Measurements from ENCODE around the gene CCDC148.
"Not testable (repeated sequence)": the region's sequence is repeated elsewhere in the genome, so short reads cannot be mapped to it uniquely, and the experiment has no call there.

Gene CCDC148

DNA sequence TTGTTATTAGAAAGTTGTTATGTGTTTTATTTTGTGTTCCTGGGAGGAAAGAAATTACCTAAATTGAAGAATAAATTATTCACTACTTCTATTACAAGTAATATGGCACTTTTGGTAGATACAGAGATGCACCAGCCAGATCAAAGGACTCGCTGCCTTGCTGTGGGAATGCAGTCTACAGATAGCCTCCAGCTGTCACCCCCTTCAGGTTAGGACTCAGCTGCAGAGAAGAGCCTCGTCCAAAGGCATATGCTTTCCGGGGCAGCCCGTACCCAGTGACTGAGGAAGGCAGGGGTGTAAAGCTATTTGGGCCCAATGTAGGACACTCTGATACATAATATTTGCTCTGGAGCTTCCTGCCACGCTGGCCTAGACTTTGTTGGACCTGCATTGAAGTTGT is 90.2 kb downstream of the CCDC148 start:
- DNase-seq (ENCODE audit: low read depth in 1 of 2, low spot score in 1 of 2): no peak

DNA sequence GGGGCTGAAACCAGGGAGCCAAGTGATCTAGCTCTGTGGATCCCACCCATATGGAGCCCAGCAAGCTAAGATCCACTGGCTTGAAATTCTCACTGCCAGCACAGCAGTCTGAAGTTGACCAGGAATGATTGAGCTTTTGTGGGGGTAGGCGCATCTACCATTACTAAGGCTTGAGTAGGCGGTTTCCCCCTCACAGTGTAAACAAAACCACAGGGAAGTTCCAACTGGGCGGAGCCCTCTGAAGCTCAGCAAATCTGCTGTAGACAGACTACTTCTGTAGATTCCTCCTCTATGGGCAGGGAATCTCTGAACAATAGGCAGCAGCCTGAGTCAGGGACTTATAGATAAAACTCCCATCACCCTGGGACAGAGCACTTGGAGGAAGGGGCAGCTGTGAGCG is 96.7 kb downstream of the CCDC148 start:
- DNase-seq (ENCODE audit: low read depth in 1 of 2, low spot score in 1 of 2): no peak

DNA sequence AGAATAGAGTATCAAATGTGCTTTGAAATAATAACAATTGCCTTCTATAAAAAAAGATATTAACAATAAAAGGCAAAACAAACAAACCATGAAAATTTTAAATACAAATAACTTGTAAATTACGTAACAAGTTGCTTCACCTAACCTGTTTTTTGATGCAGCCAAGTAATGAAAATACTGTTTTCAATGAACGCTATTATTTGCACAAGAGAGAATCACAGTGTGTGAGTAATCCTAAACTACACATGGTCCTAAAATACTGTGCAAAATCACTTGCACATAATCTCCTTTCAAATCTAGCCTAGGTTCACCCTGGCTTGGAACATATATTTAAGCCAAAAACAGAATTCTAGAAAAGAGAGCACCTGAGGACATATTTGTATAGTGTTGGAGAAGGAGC is 98.9 kb downstream of the CCDC148 start:
- DNase-seq (ENCODE audit: low read depth in 1 of 2, low spot score in 1 of 2): no peak

DNA sequence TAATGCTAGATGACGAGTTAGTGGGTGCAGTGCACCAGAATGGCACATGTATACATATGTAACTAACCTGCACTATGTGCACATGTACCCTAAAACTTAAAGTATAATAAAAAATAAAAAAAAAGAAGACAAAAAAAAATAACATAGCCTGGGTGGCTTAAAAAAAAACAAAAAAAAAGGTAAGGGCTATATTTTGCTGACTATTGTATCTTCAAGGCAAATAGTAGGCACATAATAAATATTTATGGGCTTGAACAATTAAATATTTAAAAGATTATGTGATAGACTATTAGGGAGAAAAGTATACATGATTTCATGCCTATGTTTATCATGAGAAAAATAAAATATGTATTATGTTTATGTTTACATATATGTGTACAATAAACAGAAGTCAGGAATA is 99.4 kb downstream of the CCDC148 start:
- no peak for DNase-seq (ENCODE audit: low read depth in 1 of 2, low spot score in 1 of 2)

DNA sequence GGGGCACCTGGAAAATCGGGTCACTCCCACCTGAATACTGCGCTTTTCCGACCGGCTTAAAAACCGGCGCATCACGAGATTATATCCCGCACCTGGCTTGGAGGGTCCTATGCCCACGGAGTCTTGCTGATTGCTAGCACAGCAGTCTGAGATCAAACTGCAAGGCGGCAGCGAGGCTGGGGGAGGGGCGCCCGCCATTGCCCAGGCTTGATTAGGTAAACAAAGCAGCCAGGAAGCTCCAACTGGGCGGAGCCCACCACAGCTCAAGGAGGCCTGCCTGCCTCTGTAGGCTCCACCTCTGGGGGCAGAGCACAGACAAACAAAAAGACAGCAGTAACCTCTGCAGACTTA is 105.1 kb downstream of the CCDC148 start:
- DNase-seq (ENCODE audit: low read depth in 1 of 2, low spot score in 1 of 2): not testable (repeated sequence)

DNA sequence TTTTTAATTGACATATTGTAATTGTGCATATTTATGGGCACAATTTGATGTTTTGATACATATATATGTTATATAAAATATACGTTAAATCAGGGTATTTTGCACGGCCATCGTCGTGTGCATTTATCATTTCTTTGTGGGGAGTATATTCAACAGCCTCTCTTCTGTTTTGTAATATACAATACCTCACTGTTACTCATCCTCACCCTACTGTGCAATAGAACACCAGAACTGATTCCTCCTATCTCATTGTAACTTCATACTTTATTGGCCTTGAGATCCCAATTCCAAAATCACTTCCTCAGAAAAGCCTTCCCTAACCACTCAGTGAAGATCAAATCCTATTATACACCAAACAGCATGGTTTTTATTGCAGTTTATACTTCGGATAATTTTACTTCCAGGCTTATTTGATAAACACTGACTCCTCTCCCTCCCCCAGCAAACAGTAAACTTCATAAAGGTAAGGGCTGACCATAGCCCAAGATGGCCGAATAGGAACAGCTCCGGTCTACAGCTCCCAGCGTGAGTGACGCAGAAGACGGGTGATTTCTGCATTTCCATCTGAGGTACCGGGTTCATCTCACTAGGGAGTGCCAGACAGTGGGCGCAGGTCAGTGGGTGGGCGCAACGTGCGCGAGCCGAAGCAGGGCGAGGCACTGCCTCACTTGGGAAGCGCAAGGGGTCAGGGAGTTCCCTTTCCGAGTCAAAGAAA is 105.6 kb downstream of the CCDC148 start:
- DNase-seq (ENCODE audit: low read depth in 1 of 2, low spot score in 1 of 2): not testable (repeated sequence)

DNA sequence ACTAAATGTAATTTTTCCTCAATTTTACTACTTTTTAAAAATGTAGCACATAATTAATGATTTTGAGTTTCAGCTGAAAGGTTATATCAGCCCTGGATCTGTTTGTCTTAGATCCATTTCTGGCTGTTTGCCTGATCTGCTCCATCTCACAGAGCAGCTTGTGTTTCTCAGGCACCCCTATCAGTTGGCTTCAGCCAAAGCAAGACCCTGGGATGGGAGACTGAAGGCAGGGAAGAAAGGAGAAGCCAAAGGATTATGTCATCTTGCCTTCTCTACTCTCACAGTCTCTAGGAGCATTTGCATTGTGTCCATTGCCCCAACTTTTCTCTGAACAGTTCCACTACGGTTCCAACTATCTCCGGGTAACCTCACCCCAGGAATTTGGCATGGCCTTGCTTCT is 110.5 kb downstream of the CCDC148 start:
- no peak for DNase-seq (ENCODE audit: low read depth in 1 of 2, low spot score in 1 of 2)

DNA sequence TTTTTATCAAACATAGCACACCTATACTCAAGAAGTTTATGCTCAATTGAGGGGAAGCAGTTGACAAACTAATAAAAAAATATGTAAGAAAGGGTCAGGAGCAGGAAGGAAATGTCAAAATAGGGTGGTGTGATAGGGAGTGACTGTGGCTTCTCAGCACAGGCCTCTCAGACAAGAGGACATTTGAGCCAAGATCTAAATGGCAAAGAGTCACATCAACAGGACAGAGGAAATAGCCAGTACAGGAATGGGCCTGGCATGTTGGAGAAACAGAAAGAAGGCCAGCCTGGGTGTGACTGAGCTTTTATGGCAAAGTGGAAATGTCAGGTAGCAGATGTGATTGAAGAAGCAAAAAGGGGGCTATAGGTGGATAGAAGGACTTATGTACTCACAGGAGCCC is 117.0 kb downstream of the CCDC148 start:
- DNase-seq (ENCODE audit: low read depth in 1 of 2, low spot score in 1 of 2): no peak

DNA sequence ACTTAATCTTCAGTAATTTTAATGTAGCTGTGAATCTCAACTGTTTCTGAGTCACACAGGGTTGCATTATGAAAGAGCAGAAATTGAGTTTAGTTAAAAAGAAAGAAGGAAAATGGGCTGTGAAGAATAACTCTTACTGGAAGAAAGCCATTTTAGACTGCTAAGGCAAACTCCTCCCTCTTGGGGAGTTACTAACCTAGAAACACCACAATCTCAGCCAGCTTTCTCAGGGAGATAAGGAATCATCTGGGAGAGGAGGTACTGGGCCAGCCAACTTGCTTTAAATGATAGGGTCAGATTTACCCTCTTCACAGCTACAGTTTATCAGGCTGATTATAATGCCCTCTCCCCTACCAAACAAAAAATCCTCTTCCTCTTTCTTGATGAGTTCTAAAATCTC is 119.5 kb downstream of the CCDC148 start:
- DNase-seq (ENCODE audit: low read depth in 1 of 2, low spot score in 1 of 2): no peak

DNA sequence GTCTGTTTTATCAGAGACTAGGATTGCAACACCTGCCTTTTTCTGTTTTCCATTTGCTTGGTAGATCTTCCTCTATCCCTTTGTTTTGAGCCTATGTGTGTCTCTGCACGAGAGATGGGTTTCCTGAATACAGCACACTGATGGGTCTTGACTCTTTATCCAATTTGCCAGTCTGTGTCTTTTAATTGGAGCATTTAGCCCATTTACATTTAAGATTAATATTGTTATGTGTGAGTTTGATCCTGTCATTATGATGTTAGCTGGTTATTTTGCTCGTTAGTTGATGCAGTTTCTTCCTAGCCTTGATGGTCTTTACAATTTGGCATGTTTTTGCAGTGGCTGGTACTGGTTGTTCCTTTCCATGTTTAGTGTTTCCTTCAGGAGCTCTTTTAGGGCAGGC is 124.8 kb downstream of the CCDC148 start:
- DNase-seq (ENCODE audit: low read depth in 1 of 2, low spot score in 1 of 2): not testable (repeated sequence)

DNA sequence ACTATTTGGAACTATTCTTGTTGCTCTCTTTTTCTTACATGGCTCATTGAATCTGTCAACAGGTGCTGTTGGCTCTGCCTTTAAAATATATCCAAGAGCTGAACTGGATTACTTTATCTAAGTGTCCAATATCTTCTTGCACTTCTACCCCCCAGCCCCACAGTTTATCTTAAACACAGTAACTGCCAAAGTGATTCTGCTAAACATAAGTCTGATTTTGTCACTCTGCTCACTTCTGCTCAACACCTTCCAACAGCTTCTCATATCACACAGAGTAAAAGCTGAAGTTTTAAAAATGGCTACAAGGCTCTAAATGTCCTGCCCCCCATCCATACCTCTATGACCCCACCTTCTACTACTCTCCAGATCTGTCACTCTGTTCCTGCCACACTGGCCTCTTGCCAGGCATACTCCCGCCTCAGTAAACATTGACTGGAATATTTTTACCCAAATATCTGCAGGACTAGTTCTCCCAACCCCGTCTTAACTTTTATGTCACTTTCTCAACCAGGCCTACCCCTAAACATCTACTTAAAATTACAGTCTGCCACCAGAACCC is 130.7 kb downstream of the CCDC148 start:
- no peak for DNase-seq (ENCODE audit: low read depth in 1 of 2, low spot score in 1 of 2)

DNA sequence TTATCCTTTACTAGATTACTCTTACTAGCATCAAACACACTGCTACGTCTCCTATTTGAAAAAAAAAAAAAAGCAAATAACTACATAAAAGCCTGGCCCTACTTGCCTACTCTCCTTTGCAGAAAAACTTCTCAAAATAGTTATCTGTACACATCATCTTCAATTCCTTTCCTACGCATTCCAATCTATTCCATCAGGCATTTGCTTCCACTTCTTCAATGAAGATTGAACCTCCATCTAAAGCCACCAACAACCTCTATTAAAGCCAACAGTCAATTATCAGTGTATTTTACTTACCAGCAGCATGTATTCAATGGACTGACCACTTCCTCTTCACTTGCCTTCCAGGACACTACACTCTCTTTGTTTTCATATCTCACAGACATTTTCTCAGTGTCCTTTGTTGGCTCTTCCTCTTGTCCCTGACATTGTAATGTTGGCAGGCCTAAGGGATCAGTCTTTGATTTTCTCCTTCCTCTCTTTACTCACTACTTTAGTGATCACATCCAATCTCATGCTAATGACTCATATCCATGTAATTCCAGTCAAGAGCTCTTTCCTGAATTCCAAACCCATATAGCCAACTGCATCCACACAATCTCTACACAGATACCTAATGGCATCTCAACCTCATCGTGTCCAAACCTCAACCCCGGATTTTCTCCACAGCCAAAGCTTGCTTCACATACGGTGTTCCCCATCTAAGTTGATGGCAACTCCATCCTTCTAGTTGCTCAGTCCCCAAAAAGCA is 131.3 kb downstream of the CCDC148 start:
- no peak for DNase-seq (ENCODE audit: low read depth in 1 of 2, low spot score in 1 of 2)

DNA sequence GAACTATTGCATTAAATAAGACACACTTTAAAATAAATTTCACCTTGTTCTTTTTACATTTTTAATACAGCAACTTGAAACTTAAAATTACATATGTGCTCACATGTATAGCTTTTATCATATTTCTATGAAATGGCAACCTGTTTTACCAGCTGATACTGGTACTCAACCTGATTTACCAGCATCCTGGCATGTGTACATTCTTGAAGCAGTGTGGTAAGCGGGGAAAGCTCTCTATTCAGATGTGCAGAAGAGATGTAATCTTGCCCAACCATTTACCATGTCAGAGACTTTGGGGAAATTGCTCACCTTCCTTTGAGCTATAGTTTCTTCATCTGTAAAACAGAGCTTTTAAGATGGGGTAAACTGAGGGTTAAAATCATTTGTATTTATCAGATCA is 133.2 kb downstream of the CCDC148 start:
- no peak for DNase-seq (ENCODE audit: low read depth in 1 of 2, low spot score in 1 of 2)

DNA sequence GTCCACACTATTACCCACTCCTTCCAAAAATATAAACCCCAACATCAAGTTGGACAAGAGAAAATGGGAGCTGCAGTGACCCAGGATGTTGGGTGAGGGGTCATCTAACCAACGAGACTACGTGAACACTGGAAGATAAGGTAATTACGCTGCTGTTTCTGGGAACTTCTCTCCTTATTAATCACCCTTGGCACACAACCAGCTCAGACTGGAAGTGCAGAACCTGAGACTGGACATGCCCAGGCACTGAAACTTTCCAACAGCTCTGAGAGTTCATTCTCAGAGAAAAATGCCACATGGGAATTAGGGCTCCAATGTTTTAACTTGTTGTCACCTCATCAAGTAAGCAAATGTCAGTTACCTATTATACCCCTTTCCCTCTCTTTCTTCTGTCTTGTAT is 135.3 kb downstream of the CCDC148 start:
- no peak for DNase-seq (ENCODE audit: low read depth in 1 of 2, low spot score in 1 of 2)

DNA sequence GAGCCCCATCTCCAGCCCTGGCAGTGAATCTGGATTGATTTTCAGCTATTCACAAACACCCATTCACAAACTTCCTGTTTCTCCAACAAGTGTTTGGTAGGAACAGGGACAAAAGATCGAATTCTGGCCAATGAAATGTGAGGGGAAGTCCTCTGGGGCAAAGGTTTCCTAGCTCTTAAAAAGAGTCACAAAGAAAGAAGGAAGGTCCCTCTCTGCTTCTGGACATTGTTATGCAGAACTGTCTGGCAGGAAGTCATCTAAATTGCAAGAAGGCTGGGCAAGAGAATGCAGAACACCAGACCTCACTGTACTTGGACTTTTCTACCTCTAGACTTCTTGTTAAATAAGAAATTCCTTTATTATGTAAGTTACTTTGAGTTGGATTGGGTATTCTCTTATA is 137.3 kb downstream of the CCDC148 start:
- DNase-seq (ENCODE audit: low read depth in 1 of 2, low spot score in 1 of 2): no peak

DNA sequence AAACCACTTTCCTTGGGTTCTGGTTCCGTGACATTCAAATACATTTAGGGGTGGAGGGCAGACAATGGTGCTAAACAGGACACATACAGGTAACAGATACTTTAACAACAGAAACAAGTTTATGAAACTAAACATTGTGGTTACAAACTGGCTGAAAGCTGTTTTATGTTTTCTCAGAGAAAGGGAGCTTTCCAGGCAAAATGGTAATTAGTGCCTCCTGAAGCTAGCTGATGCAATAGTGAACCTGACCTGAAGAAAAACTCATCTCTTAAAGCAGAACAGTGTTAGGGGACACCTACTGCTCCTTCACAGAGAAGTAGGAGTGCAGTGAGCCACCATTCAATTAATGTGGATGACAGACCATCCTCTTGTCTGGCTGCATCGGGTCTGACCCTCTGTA is 138.9 kb downstream of the CCDC148 start:
- no peak for DNase-seq (ENCODE audit: low read depth in 1 of 2, low spot score in 1 of 2)

DNA sequence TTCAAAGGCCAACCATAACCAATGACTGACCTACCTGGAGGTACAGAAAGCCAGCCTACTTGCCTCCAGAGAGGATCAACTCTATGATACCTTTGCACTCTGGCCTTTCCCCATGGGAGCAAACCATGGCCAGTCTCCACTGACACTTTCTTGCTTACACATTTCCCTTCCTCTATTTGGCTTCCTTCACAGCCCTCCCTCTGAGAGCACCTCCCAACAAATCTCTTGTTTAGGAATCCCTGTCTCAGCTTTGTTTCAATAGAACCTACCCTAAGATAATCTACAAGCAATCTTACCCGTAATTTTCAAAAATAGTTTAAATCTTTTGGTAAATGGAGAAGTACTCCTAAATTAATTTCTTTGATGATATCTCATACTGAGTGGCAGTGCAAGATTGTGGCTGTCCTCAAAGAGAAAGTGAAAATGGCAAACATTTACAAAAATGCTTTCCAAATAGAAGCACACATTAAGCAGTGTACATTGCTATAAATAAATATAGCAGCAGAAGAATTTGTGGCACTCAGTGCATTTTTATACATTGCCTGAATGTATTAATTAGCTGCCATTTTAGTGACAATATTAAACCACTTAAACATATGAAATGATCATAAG is 140.6 kb downstream of the CCDC148 start:
- DNase-seq (ENCODE audit: low read depth in 1 of 2, low spot score in 1 of 2): no peak

DNA sequence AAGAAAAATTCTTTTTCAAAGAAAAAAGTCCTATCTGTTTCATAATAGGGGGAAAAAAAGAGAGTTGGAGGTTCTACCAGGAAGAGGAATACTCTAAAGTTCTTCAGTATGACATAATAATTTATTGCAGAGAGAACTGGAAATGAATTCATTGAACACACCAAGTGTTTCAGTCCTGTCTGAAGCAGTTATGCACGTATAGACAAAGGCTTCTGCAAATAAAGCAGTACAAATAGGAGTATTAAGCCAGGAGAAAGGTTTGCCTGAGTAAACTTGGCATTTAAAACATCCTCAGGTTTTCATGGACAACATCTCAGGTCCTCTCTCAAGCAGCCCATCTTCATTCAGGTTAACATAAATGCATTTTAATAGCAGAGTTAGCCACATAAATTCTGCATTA is 141.6 kb downstream of the CCDC148 start:
- DNase-seq (ENCODE audit: low read depth in 1 of 2, low spot score in 1 of 2): no peak

DNA sequence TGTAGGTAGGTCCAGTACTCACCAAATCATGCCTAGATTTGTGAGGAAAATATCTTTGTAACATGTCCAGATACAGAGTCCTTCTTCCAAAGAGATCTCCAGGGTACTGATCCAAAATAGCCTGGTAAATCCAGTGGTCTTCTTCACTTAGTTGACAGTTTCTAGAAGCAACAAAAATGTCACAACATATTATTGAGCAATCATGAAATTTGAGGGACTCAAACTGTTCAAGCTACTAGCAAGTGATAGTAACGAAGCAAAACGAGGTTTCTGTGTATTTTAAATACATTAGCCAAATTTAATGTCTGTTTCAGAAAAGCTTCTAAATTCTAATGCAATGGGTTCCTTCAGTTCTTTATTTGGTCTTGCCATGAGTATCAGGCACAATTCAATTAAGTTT is 142.8 kb downstream of the CCDC148 start:
- no peak for DNase-seq (ENCODE audit: low read depth in 1 of 2, low spot score in 1 of 2)

DNA sequence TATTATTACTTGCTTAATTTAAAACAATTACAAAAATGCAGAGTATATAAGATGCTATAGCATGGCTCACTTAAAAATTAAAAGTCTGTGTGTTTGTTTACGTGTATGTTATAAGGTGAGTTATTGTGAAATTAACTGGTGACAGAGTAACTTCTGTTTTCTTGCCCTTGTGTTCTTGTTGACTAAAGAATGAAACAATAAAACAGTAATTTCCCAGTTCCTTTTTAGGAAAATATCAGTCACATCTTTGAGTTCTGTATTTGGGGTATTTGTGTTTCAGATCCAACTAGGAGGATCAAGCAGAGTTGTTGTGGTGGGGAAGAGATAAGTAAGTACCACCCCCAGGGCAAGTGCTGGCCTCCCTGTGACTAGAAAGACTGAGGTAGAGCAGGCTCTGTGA is 143.6 kb downstream of the CCDC148 start:
- DNase-seq (ENCODE audit: low read depth in 1 of 2, low spot score in 1 of 2): no peak

DNA sequence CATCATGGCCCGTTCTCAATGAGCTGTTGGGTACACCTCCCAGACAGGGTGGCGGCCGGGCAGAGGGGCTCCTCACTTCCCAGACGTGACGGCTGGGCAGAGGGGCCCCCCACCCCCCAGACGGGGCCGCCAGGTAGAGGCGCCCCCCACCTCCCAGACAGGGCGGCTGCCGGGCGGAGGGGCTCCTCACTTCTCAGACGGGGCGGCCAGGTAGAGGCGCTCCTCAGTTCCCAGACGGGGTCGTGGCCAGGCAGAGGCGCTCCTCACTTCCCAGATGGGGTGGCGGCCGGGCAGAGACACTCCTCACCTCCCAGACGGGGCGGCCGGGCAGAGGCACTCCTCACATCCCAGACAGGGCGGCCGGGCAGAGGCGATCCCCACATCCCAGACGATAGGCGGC is 146.1 kb downstream of the CCDC148 start:
- DNase-seq (ENCODE audit: low read depth in 1 of 2, low spot score in 1 of 2): not testable (repeated sequence)

DNA sequence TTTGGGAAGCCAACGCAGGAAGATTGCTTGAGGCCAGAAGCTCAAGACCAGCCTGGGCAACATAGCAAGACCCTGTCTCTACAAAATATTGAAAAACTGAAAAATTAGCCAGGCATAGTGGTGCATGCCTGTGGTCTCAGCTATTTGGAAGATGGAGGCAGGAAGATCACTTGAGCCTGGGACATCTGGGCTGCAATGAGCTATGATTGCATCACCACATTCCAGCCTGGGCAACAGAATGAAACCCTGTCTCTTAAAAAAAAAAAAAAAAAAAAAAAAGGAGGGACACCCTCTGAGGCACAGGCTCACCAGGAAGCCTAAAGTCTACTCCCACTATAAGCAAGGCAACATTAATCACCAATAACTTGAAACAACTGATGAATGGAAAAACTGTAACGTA is 151.1 kb downstream of the CCDC148 start:
- no peak for DNase-seq (ENCODE audit: low read depth in 1 of 2, low spot score in 1 of 2)

Data from stimulated activated CD4-positive, alpha-beta T cell treated with anti-CD3 and anti-CD28 coated beads, Interleukin-15, amount 100 ng/mL, for 1 hour (primary cell).